GM12878 (cell line): ENCODE data around the gene CARD14.

Experiments used
- CTCF ChIP-seq, 3 experiments: IDR thresholded peaks in 2 of 3; conservative IDR thresholded peaks in 1 of 3; 2 replicates each; pipeline ENCODE4 v1.5.1; 2011; ENCODE audit warnings: low read depth in 3 of 3, low read length in 3 of 3, mild to moderate bottlenecking in 3 of 3, control low read depth in 2 of 3, moderate library complexity in 2 of 3, inconsistent platforms in 1 of 3, mixed read lengths in 1 of 3; ENCODE audit not compliant: control insufficient read depth in 2 of 3, insufficient read depth in 1 of 3; ENCODE audit errors: extremely low read depth in 1 of 3
- DPF2 ChIP-seq: fragments of 450-650 bp; IDR thresholded peaks from 2 replicates; pipeline ENCODE4 v1.6.1; 2017; ENCODE audit warnings: mild to moderate bottlenecking
- EZH2 ChIP-seq: IDR thresholded peaks from 2 replicates; pipeline ENCODE4 v1.6.1; 2012; ENCODE audit warnings: low read depth, mild to moderate bottlenecking, control low read depth, inconsistent platforms, low read length, borderline replicate concordance; ENCODE audit not compliant: control insufficient read depth
- JUND ChIP-seq: IDR thresholded peaks from 2 replicates; pipeline ENCODE4 v1.6.1; 2012; ENCODE audit warnings: low read depth, mild to moderate bottlenecking, low read length, improper control_type of control experiment, moderate library complexity
- POLR2A ChIP-seq: IDR thresholded peaks from 2 replicates; pipeline ENCODE4 v1.6.1; 2011; ENCODE audit warnings: low read depth, mild to moderate bottlenecking, low read length
- POLR2AphosphoS5 ChIP-seq: IDR thresholded peaks from 2 replicates; pipeline ENCODE4 v1.6.1; 2011; ENCODE audit warnings: mild to moderate bottlenecking, low read length, inconsistent platforms
- YY1 ChIP-seq: IDR thresholded peaks from 2 replicates; pipeline ENCODE4 v1.6.1; 2011; ENCODE audit warnings: low read depth, mild to moderate bottlenecking, low read length
- ZSCAN29 ChIP-seq: fragments of 450-650 bp; IDR thresholded peaks from 2 replicates; pipeline ENCODE4 v1.6.1; 2017; ENCODE audit warnings: mild to moderate bottlenecking, moderate library complexity
- TF ChIP-seq, protein P1 (sequence below): IDR thresholded peaks from 2 replicates; pipeline ENCODE4 v1.6.1; 2011; ENCODE audit warnings: low read depth, mild to moderate bottlenecking, low read length, moderate library complexity, borderline replicate concordance; ENCODE audit errors: extremely low read depth
- TF ChIP-seq, protein P2 (sequence below): fragments of 450-650 bp; IDR thresholded peaks from 2 replicates; pipeline ENCODE4 v1.6.1; 2017; ENCODE audit warnings: mild to moderate bottlenecking

DNA sequence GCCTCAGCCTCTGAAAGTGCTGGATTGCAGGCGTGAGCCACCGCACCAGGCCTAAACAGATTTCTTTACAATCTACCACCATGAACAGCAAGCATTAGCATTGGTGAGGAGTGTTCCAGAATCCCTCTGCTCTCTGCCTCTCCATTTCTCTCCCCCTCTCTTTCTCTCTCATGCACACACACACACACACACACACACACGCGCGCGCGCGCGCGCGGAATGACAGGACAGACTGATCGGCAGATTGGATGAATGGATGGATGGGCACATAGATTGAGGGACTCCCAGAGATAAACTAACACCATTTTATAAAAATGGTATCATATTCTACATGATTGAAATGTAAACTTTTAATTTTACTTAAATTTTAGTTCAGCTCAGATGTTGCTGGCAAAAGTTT lies 3.3 kb downstream of the CARD14 start:
- TF ChIP-seq ZSCAN29 (no peak), EZH2 (no peak), DPF2 (no peak), YY1 (no peak), CTCF (IDR thresholded peaks at IDR 0.05 in 2 of 3, conservative IDR thresholded peaks at IDR 0.05 in 1 of 3; ENCODE audit: control insufficient read depth in 2 of 3, extremely low read depth in 1 of 3, insufficient read depth in 1 of 3, low read depth in 3 of 3, low read length in 3 of 3) (no peak), POLR2A (no peak), POLR2AphosphoS5 (no peak), JUND (no peak)
- TF ChIP-seq, protein P1, sequence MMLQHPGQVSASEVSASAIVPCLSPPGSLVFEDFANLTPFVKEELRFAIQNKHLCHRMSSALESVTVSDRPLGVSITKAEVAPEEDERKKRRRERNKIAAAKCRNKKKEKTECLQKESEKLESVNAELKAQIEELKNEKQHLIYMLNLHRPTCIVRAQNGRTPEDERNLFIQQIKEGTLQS: no peak
- TF ChIP-seq, protein P2, sequence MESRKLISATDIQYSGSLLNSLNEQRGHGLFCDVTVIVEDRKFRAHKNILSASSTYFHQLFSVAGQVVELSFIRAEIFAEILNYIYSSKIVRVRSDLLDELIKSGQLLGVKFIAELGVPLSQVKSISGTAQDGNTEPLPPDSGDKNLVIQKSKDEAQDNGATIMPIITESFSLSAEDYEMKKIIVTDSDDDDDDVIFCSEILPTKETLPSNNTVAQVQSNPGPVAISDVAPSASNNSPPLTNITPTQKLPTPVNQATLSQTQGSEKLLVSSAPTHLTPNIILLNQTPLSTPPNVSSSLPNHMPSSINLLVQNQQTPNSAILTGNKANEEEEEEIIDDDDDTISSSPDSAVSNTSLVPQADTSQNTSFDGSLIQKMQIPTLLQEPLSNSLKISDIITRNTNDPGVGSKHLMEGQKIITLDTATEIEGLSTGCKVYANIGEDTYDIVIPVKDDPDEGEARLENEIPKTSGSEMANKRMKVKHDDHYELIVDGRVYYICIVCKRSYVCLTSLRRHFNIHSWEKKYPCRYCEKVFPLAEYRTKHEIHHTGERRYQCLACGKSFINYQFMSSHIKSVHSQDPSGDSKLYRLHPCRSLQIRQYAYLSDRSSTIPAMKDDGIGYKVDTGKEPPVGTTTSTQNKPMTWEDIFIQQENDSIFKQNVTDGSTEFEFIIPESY: no peak
